ENCODE measurements around the gene UGT1A8.

UGT1A8 gene

GRCh38 chr2:233818639-233819621 lies 201.5 kb downstream of the UGT1A8 start:
- H3K4me1 ChIP-seq (ENCODE audit: control insufficient read depth, insufficient read depth, low read length): no peaks in the 10 kb centered on the region
- H3K4me2 ChIP-seq (ENCODE audit: low read length): no peak overlapping the region
- H3K9ac ChIP-seq (ENCODE audit: low read depth, low read length): no peak overlapping the region
- H3K4me3 ChIP-seq (ENCODE audit: low read length): no peak overlapping the region
- H3K36me3 ChIP-seq (ENCODE audit: insufficient read depth, low read length): no peaks in the 10 kb centered on the region
- peaks cover 25% of the 10 kb centered on the region for H3K27me3 ChIP-seq (ENCODE audit: control insufficient read depth, insufficient read depth, low read length)
- no peaks in the 10 kb centered on the region for H3K9me3 ChIP-seq (replicated peaks; ENCODE audit: low read length)

GRCh38 chr2:233819884-233820773 lies 202.7 kb downstream of the UGT1A8 start:
- Histone ChIP-seq H3K4me2 (ENCODE audit: low read length) (no peak overlapping the region), H3K9me3 (replicated peaks; ENCODE audit: low read length) (no peaks in the 10 kb centered on the region), H3K36me3 (ENCODE audit: insufficient read depth, low read length) (no peaks in the 10 kb centered on the region)

GRCh38 chr2:233820774-233821105 lies 203.3 kb downstream of the UGT1A8 start:
- H3K4me2 ChIP-seq (ENCODE audit: low read length): no peak overlapping the region
- peaks cover 18% of the 10 kb centered on the region for H3K27me3 ChIP-seq (ENCODE audit: control insufficient read depth, insufficient read depth, low read length)
- no peaks in the 10 kb centered on the region for H3K9me3 ChIP-seq (replicated peaks; ENCODE audit: low read length)
- H3K9ac ChIP-seq (ENCODE audit: low read depth, low read length): no peak overlapping the region
- no peaks in the 10 kb centered on the region for H3K4me1 ChIP-seq (ENCODE audit: control insufficient read depth, insufficient read depth, low read length)
- no peaks in the 10 kb centered on the region for H3K36me3 ChIP-seq (ENCODE audit: insufficient read depth, low read length)
- H3K4me3 ChIP-seq (ENCODE audit: low read length): no peak overlapping the region

More at GRCh38 chr2:233819884-233820773, 202.7 kb downstream of the UGT1A8 start:
- Histone ChIP-seq H3K27me3 (ENCODE audit: control insufficient read depth, insufficient read depth, low read length) (peaks cover 24% of the 10 kb centered on the region), H3K4me3 (ENCODE audit: low read length) (no peak overlapping the region), H3K4me1 (ENCODE audit: control insufficient read depth, insufficient read depth, low read length) (no peaks in the 10 kb centered on the region), H3K9ac (ENCODE audit: low read depth, low read length) (no peak overlapping the region)

GRCh38 chr2:233821196-233821595 lies 203.8 kb downstream of the UGT1A8 start:
- Histone ChIP-seq H3K27me3 (ENCODE audit: control insufficient read depth, insufficient read depth, low read length) (peaks cover 13% of the 10 kb centered on the region), H3K4me2 (ENCODE audit: low read length) (no peak overlapping the region), H3K9ac (ENCODE audit: low read depth, low read length) (no peak overlapping the region), H3K4me1 (ENCODE audit: control insufficient read depth, insufficient read depth, low read length) (no peaks in the 10 kb centered on the region), H3K9me3 (replicated peaks; ENCODE audit: low read length) (no peaks in the 10 kb centered on the region), H3K36me3 (ENCODE audit: insufficient read depth, low read length) (no peaks in the 10 kb centered on the region), H3K4me3 (ENCODE audit: low read length) (no peak overlapping the region)

GRCh38 chr2:233821709-233822100 lies 204.3 kb downstream of the UGT1A8 start:
- no peaks in the 10 kb centered on the region for H3K9me3 ChIP-seq (replicated peaks; ENCODE audit: low read length)
- H3K36me3 ChIP-seq (ENCODE audit: insufficient read depth, low read length): no peaks in the 10 kb centered on the region
- H3K4me1 ChIP-seq (ENCODE audit: control insufficient read depth, insufficient read depth, low read length): no peaks in the 10 kb centered on the region
- no peak overlapping the region for H3K4me2 ChIP-seq (ENCODE audit: low read length)
- no peak overlapping the region for H3K4me3 ChIP-seq (ENCODE audit: low read length)
- H3K27me3 ChIP-seq (ENCODE audit: control insufficient read depth, insufficient read depth, low read length): peaks cover 11% of the 10 kb centered on the region
- no peak overlapping the region for H3K9ac ChIP-seq (ENCODE audit: low read depth, low read length)

GRCh38 chr2:233822101-233822771 lies 204.8 kb downstream of the UGT1A8 start:
- Histone ChIP-seq H3K9ac (ENCODE audit: low read depth, low read length) (no peak overlapping the region), H3K4me2 (ENCODE audit: low read length) (no peak overlapping the region), H3K4me1 (ENCODE audit: control insufficient read depth, insufficient read depth, low read length) (no peaks in the 10 kb centered on the region), H3K36me3 (ENCODE audit: insufficient read depth, low read length) (no peaks in the 10 kb centered on the region), H3K4me3 (ENCODE audit: low read length) (no peak overlapping the region), H3K27me3 (ENCODE audit: control insufficient read depth, insufficient read depth, low read length) (peaks cover 11% of the 10 kb centered on the region), H3K9me3 (replicated peaks; ENCODE audit: low read length) (no peaks in the 10 kb centered on the region)
